Endometrium (tissue), 2 donors: ENCODE measurements around the gene RABL6.
"Not testable (repeated sequence)": the region's sequence is repeated elsewhere in the genome, so short reads cannot be mapped to it uniquely, and the experiment has no call there.

Source experiments
- FAIRE-seq: peaks from 2 replicates; lab custom pipeline; 2012; peaks lifted over from hg19 to GRCh38; lab: Jason Lieb, UNC
- donor health status: control.
- donor health status: control.

Gene RABL6

GRCh38 chr9:136775191-136775590 lies 32.6 kb upstream of the RABL6 start:
- no peak for FAIRE-seq

GRCh38 chr9:136776947-136777346 lies 30.8 kb upstream of the RABL6 start:
- no peak for FAIRE-seq

- FAIRE-seq = no peak
Observed at GRCh38 chr9:136777359-136777758, 30.4 kb upstream of the RABL6 start.

- FAIRE-seq = no peak
Observed at GRCh38 chr9:136779808-136780207, 27.9 kb upstream of the RABL6 start.

- FAIRE-seq = no peak
Observed at GRCh38 chr9:136782452-136782851, 25.3 kb upstream of the RABL6 start.

- no peak for FAIRE-seq
Observed at GRCh38 chr9:136784249-136784996, 23.3 kb upstream of the RABL6 start.

GRCh38 chr9:136784997-136785361 lies 22.8 kb upstream of the RABL6 start:
- FAIRE-seq = no peak

GRCh38 chr9:136785565-136786355 lies 22.0 kb upstream of the RABL6 start:
- FAIRE-seq = not testable (repeated sequence)

- no peak for FAIRE-seq
Observed at GRCh38 chr9:136786451-136786850, 21.3 kb upstream of the RABL6 start.

GRCh38 chr9:136786983-136787382 lies 20.8 kb upstream of the RABL6 start:
- FAIRE-seq = not testable (repeated sequence)

- no peak for FAIRE-seq
Observed at GRCh38 chr9:136787690-136788400, 19.9 kb upstream of the RABL6 start.

GRCh38 chr9:136788644-136789522 lies 18.9 kb upstream of the RABL6 start:
- FAIRE-seq = not testable (repeated sequence)

- no peak for FAIRE-seq
Observed at GRCh38 chr9:136789523-136789937, 18.2 kb upstream of the RABL6 start.

- peak; percentile 23 for FAIRE-seq
Observed at GRCh38 chr9:136790640-136791515, 16.9 kb upstream of the RABL6 start, which contains the start of gene TMEM141. Gene TMEM141 (plus strand): TSS chr9:136791344. CDS start chr9:136791371, 27 bp downstream.

- FAIRE-seq = no peak
Observed at GRCh38 chr9:136791516-136792276, 16.1 kb upstream of the RABL6 start.

- no peak for FAIRE-seq
Observed at GRCh38 chr9:136792321-136793085, 15.2 kb upstream of the RABL6 start.

GRCh38 chr9:136793086-136793946 lies 14.4 kb upstream of the RABL6 start:
- FAIRE-seq = no peak
